IMR-90 (cell line): ENCODE results near the gene PPP1R1C. TPM values are rescaled to one million over a fixed set of nuclear protein-coding genes. Genes with fewer than 3 reads are reported as not detected.

Experiments
- ATAC-seq: fragments of 200-7000 bp; cut with Tn5 transposase; 2 replicates; pipeline ENCODE4 v1.9.1; 2020; ENCODE audit warnings: low read depth, mild to moderate bottlenecking, moderate library complexity
- BruUV-seq: library from RNA; stranded (reverse); fragments of 400-500 nt; replicated peaks from 2 replicates; lab custom pipeline; 2021; lab: Mats Ljungman, UMichigan
- CTCF ChIA-PET: fragments of 300-600 bp; formaldehyde crosslinking; extraction: SDS; loops from one replicate; lab custom pipeline; 2021; ENCODE audit warnings: antibody characterized with exemption; lab: Yijun Ruan, JAX
- POLR2A ChIA-PET: fragments of 300-600 bp; sonication (Branson Sonifier 250); formaldehyde crosslinking; loops from one replicate; lab custom pipeline; 2022; ENCODE audit warnings: antibody characterized with exemption; ENCODE audit not compliant: unreplicated experiment; lab: Charles Lee
- DNase-seq: peaks from one replicate; pipeline ENCODE4 v3.0.0; 2013
- H2AFZ ChIP-seq: replicated peaks from 2 replicates; pipeline ENCODE3; 2013; ENCODE audit warnings: low read length, mild to moderate bottlenecking; ENCODE audit not compliant: poor library complexity
- H2AK5ac ChIP-seq: 2 replicates; pipeline ENCODE4 v1.6.1; 2013; ENCODE audit warnings: low read depth, low read length, inconsistent platforms
- H2AK9ac ChIP-seq: replicated peaks from 2 replicates; pipeline ENCODE3; 2013; ENCODE audit warnings: mild to moderate bottlenecking, low read depth, low read length, moderate library complexity; ENCODE audit not compliant: poor library complexity
- H2BK120ac ChIP-seq: 2 replicates; pipeline ENCODE4 v1.6.1; 2013; ENCODE audit warnings: low read depth, low read length, inconsistent platforms
- H2BK15ac ChIP-seq: 3 replicates; pipeline ENCODE4 v1.6.1; 2013; ENCODE audit warnings: low read depth, low read length, inconsistent platforms
- H2BK20ac ChIP-seq: 2 replicates; pipeline ENCODE4 v1.6.1; 2013; ENCODE audit warnings: low read depth, mild to moderate bottlenecking, inconsistent platforms, low read length, moderate library complexity
- H2BK5ac ChIP-seq: 2 replicates; pipeline ENCODE4 v1.6.1; 2013; ENCODE audit warnings: mild to moderate bottlenecking, low read depth, low read length, inconsistent platforms; ENCODE audit not compliant: poor library complexity, severe bottlenecking
- H3K14ac ChIP-seq: replicated peaks from 2 replicates; pipeline ENCODE4 v1.6.1; 2013; ENCODE audit warnings: low read depth, low read length, inconsistent platforms
- H3K18ac ChIP-seq: 2 replicates; pipeline ENCODE4 v1.6.1; 2013; ENCODE audit warnings: low read depth, low read length, control low read depth
- H3K23ac ChIP-seq: 2 replicates; pipeline ENCODE4 v1.6.1; 2013; ENCODE audit warnings: low read depth, low read length, inconsistent platforms
- H3K27ac ChIP-seq: 2 replicates; pipeline ENCODE4 v1.5.1; 2013; ENCODE audit warnings: mild to moderate bottlenecking, control low read depth, low read length; ENCODE audit not compliant: insufficient read depth
- H3K27me3 ChIP-seq: 2 replicates; pipeline ENCODE4 v1.6.1; 2013; ENCODE audit warnings: low read length; ENCODE audit not compliant: control insufficient read depth, insufficient read depth
- H3K36me3 ChIP-seq: 2 replicates; pipeline ENCODE4 v1.6.1; 2013; ENCODE audit warnings: low read length, mixed read lengths; ENCODE audit not compliant: control insufficient read depth, insufficient read depth
- H3K4ac ChIP-seq: 2 replicates; pipeline ENCODE4 v1.6.1; 2013; ENCODE audit warnings: low read depth, low read length, inconsistent platforms
- H3K4me1 ChIP-seq: 2 replicates; pipeline ENCODE4 v1.6.1; 2013; ENCODE audit warnings: low read length, mixed read lengths; ENCODE audit not compliant: control insufficient read depth, insufficient read depth
- H3K4me2 ChIP-seq: 2 replicates; pipeline ENCODE4 v1.6.1; 2013; ENCODE audit warnings: low read depth, mild to moderate bottlenecking, control low read depth, low read length, moderate library complexity
- H3K4me3 ChIP-seq: 2 replicates; pipeline ENCODE4 v1.5.1; 2013; ENCODE audit warnings: low read depth, mild to moderate bottlenecking, control low read depth, low read length, moderate library complexity; ENCODE audit not compliant: insufficient read depth
- H3K56ac ChIP-seq: 2 replicates; pipeline ENCODE4 v1.6.1; 2013; ENCODE audit warnings: low read length, inconsistent platforms; ENCODE audit not compliant: insufficient read depth; ENCODE audit errors: extremely low read depth
- H3K79me1 ChIP-seq, 2 experiments: 2 replicates each; pipeline ENCODE4 v1.6.1; 2013; ENCODE audit warnings: low read length in 2 of 2, inconsistent platforms in 1 of 2, low read depth in 1 of 2
- H3K9ac ChIP-seq: 2 replicates; pipeline ENCODE4 v1.6.1; 2013; ENCODE audit warnings: low read depth, low read length, control low read depth
- H3K9me1 ChIP-seq: 2 replicates; pipeline ENCODE4 v1.6.1; 2013; ENCODE audit warnings: low read length, inconsistent platforms; ENCODE audit not compliant: insufficient read depth
- H3K9me3 ChIP-seq: 2 replicates; pipeline ENCODE4 v1.6.1; 2013; ENCODE audit warnings: low read length; ENCODE audit not compliant: control insufficient read depth, insufficient read depth
- H4K20me1 ChIP-seq: 2 replicates; pipeline ENCODE4 v1.6.1; 2013; ENCODE audit warnings: low read length, inconsistent platforms; ENCODE audit not compliant: insufficient read depth
- H4K5ac ChIP-seq: 2 replicates; pipeline ENCODE4 v1.6.1; 2013; ENCODE audit warnings: mild to moderate bottlenecking, low read depth, low read length, control low read depth
- H4K8ac ChIP-seq, 2 experiments: 2 replicates each; pipeline ENCODE4 v1.6.1; 2013; ENCODE audit warnings: low read depth in 2 of 2, low read length in 2 of 2, control low read depth in 1 of 2, inconsistent platforms in 1 of 2
- H4K91ac ChIP-seq: 2 replicates; pipeline ENCODE4 v1.6.1; 2013; ENCODE audit warnings: low read depth, low read length, inconsistent platforms; ENCODE audit not compliant: insufficient read depth
- CEBPB ChIP-seq: IDR thresholded peaks from 2 replicates; pipeline ENCODE4 v1.6.1; 2012; ENCODE audit warnings: low read depth, low read length, improper control_type of control experiment
- ELK1 ChIP-seq: fragments of 150-350 bp; IDR thresholded peaks from 2 replicates; pipeline ENCODE4 v1.6.1; 2016; ENCODE audit warnings: low read depth, mild to moderate bottlenecking, low read length, moderate library complexity, borderline replicate concordance
- WGBS, 2 experiments: methylation state at CpG; one replicate each; pipeline versions ENCODE4 v1.1.5 to v1.1.7; 2013; ENCODE audit warnings: missing lambda C conversion rate in 2 of 2; ENCODE audit not compliant: insufficient read length in 1 of 2; ENCODE audit errors: extremely low coverage in 2 of 2; 5-methylcytosine and 5-hydroxymethylcytosine counted together
- dilution Hi-C: fragments of 300-500 bp; cut with HindIII; formaldehyde crosslinking; loops from one replicate; pipeline ENCODE4 v1.14.3; 2018; ENCODE audit warnings: low sequenced_read_pairs; ENCODE audit not compliant: unreplicated experiment
- in situ Hi-C: fragments of 300-500 bp; cut with MboI; formaldehyde crosslinking; loops from 3 replicates; pipeline ENCODE4 v1.14.3; 2019; ENCODE audit warnings: low sequenced_read_pairs, inconsistent platforms, mixed read lengths
- intact Hi-C: fragments of 100-400 bp; cut with micrococcal nuclease; formaldehyde crosslinking; loops from 2 replicates; pipeline ENCODE4 v1.10.0; 2022
- polyA plus RNA-seq, 3 experiments: library from polyadenylated mRNA; depleted of rRNA; stranded (reverse); fragments of >200 nt; gene quantifications; 2 replicates each; pipeline ENCODE4 v1.2.3, GENCODE V29; 2012; ENCODE audit warnings: low replicate concordance in 1 of 3
- total RNA-seq: library from RNA; depleted of rRNA; stranded (reverse); fragments of >200 nt; gene quantifications from 2 replicates; pipeline ENCODE4 v1.2.3, GENCODE V29; 2012

Gene PPP1R1C
- total and polyA plus RNA-seq, 2 of the 4 experiments (the other 2 are of a cell fraction) = 0.10 to 0.36 TPM

- Histone ChIP-seq H2BK5ac (no peak overlapping the region), H2BK120ac (no peak overlapping the region), H2BK20ac (no peak overlapping the region), H3K9me3 (no peaks in the 10 kb centered on the region), H3K9ac (no peak overlapping the region), H3K18ac (no peak overlapping the region), H3K4me3 (no peak overlapping the region), H4K8ac (no peak overlapping the region), H4K20me1 (no peaks in the 10 kb centered on the region), H3K23ac (no peak overlapping the region), H3K36me3 (no peaks in the 10 kb centered on the region), H3K27ac (no peak overlapping the region), H2AK9ac (no peak overlapping the region), H3K4me2 (no peak overlapping the region), H3K4ac (no peak overlapping the region), H2AK5ac (no peak overlapping the region), H3K79me1 (no peaks in the 10 kb centered on the region), H3K27me3 (no peaks in the 10 kb centered on the region), H2BK15ac (no peak overlapping the region), H3K4me1 (no peaks in the 10 kb centered on the region; the same call in 1 of the 2 replicates), H3K14ac (no peak overlapping the region), H4K91ac (no peak overlapping the region), H3K9me1 (no peaks in the 10 kb centered on the region), H3K56ac (no peak overlapping the region), H2AFZ (no peak overlapping the region), H4K5ac (no peak overlapping the region)
- no peak for DNase-seq
- ChIA-PET POLR2A (no interaction called here), CTCF (no interaction called here)
- no peak for TF ChIP-seq CEBPB
- no peak for TF ChIP-seq ELK1
- intact Hi-C loops (no loop called here), in situ Hi-C loops (no loop called here), dilution Hi-C loops (no loop called here)
- no CpG with 5 or more reads among the region's 2 CpGs for WGBS, 2 experiments
- BruUV-seq = no TSS peak
- ATAC-seq = no peak
Measured at GRCh38 chr2:182080493-182080892, 94.8 kb downstream of the PPP1R1C start.
